Measurements from ENCODE around the gene UBA52. TPM values are rescaled to one million over a fixed set of nuclear protein-coding genes. Genes with fewer than 3 reads are reported as not detected.
A peak's percentile ranks its signal among the peaks of the same experiment; 100 is the strongest.

Gene UBA52
- total and polyA plus RNA-seq, 2 of the 13 experiments (the other 11 are each of a cell fraction or from before 2014, with no cell fraction given), result 959 to 1,782 TPM

DNA sequence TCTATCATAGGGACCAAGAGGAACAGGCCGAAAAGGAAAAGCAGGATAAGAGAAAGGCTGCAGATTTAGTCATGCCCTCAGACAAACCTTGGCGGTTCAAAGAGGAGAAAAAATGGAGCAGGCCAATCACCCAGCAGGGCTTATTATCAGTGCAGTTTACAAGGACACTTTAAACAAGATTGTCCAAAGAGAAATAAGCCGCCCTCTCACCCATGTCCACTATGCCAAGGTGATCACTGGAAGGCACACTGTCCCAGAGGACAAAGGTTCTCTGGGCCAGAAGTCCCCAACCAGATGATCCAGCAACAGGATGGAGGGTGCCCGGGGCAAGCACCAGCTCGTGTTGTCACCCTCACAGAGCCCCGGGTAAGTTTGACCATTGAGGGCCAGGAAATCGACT, 8.7 kb downstream of the UBA52 start:
- ChIA-PET POLR2A (interaction anchor here (1.9 kb wide), 1 partner anchor 8 kb away, joined by 9 read pairs; the partner anchor contains the start of gene UBA52), CTCF (ENCODE audit: low intra/inter-chr PET ratio, low total read pairs) (no interaction called here)
- no peaks in the 10 kb centered on the region for H3K9me3 ChIP-seq (ENCODE audit: low read length)
- ATAC-seq (peak; percentile 29), FAIRE-seq (no peak), DNase-seq (ENCODE audit: low spot score) (no peak)
- no TSS peak for BruUV-seq (replicated peaks)
- no peak overlapping the region for H3K9ac ChIP-seq (ENCODE audit: insufficient read depth, low read depth, low read length)
- H4K20me1 ChIP-seq (ENCODE audit: insufficient read depth, low read length), result no peaks in the 10 kb centered on the region
- intact Hi-C loops (cut with micrococcal nuclease; ENCODE audit: unreplicated experiment) (no loop called here), in situ Hi-C loops (cut with HindIII; ENCODE audit: extremely low pct_ligation_motif_present, low pct_unique_long_range_greater_than_20kb) (no loop called here)
- no peak overlapping the region for H3K4me3 ChIP-seq (replicated peaks in 1 of 3; ENCODE audit: insufficient read depth in 1 of 3, low read depth in 2 of 3, low read length in 3 of 3)
- H2AFZ ChIP-seq (ENCODE audit: low read length), result no peak overlapping the region
- 79% methylated on average over 3 of the region's 7 CpGs for WGBS (ENCODE audit: low lambda C conversion rate)
- no peaks in the 10 kb centered on the region for H3K4me1 ChIP-seq (ENCODE audit: insufficient read depth, low read length)
- H3K4me2 ChIP-seq (ENCODE audit: low read depth, low read length), result no peak overlapping the region
- peaks cover 1 to 5% of the 10 kb centered on the region in 2 experiments; a peak in 3 of 5 replicates for H3K36me3 ChIP-seq (replicated peaks in 1 of 2; ENCODE audit: control insufficient read depth in 1 of 2, insufficient read depth in 2 of 2, low read length in 2 of 2)
- H3K79me2 ChIP-seq (ENCODE audit: insufficient read depth, low read length), result no peaks in the 10 kb centered on the region
- H3K27ac ChIP-seq (ENCODE audit: extremely low read length, insufficient read depth, low read length), result no peak overlapping the region
- H3K27me3 ChIP-seq (ENCODE audit: control insufficient read depth in 1 of 2, insufficient read depth in 2 of 2, low read length in 2 of 2), result peaks cover 0 to 2% of the 10 kb centered on the region in 2 experiments; a peak in 1 of 5 replicates
- TF ChIP-seq, protein P1, sequence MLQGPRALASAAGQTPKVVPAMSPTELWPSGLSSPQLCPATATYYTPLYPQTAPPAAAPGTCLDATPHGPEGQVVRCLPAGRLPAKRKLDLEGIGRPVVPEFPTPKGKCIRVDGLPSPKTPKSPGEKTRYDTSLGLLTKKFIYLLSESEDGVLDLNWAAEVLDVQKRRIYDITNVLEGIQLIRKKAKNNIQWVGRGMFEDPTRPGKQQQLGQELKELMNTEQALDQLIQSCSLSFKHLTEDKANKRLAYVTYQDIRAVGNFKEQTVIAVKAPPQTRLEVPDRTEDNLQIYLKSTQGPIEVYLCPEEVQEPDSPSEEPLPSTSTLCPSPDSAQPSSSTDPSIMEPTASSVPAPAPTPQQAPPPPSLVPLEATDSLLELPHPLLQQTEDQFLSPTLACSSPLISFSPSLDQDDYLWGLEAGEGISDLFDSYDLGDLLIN (CRISPR knock-in tag; IDR thresholded peaks at IDR 0.05; ENCODE audit: borderline replicate concordance), result no peak
- TF ChIP-seq PRDM10 (CRISPR knock-in tag; IDR thresholded peaks at IDR 0.05; ENCODE audit: low read depth) (no peak), HOXA7 (CRISPR knock-in tag; IDR thresholded peaks at IDR 0.05) (no peak), KLF13 (CRISPR knock-in tag; IDR thresholded peaks at IDR 0.05) (no peak), ZNF800 (CRISPR knock-in tag; IDR thresholded peaks at IDR 0.05) (no peak), PLRG1 (conservative IDR thresholded peaks at IDR 0.05) (no peak), MTA3 (CRISPR knock-in tag; IDR thresholded peaks at IDR 0.05) (no peak), CHD2 (IDR thresholded peaks at IDR 0.05; ENCODE audit: low read depth, low read length) (no peak), ZNF335 (CRISPR knock-in tag; IDR thresholded peaks at IDR 0.05) (no peak), ZMYM4 (CRISPR knock-in tag; IDR thresholded peaks at IDR 0.05) (no peak), ZNF816 (CRISPR knock-in tag; IDR thresholded peaks at IDR 0.05; ENCODE audit: borderline replicate concordance) (no peak), ISL2 (CRISPR knock-in tag; IDR thresholded peaks at IDR 0.05) (no peak), ADNP (CRISPR knock-in tag; IDR thresholded peaks at IDR 0.05) (no peak)
- TF ChIP-seq, protein P2, sequence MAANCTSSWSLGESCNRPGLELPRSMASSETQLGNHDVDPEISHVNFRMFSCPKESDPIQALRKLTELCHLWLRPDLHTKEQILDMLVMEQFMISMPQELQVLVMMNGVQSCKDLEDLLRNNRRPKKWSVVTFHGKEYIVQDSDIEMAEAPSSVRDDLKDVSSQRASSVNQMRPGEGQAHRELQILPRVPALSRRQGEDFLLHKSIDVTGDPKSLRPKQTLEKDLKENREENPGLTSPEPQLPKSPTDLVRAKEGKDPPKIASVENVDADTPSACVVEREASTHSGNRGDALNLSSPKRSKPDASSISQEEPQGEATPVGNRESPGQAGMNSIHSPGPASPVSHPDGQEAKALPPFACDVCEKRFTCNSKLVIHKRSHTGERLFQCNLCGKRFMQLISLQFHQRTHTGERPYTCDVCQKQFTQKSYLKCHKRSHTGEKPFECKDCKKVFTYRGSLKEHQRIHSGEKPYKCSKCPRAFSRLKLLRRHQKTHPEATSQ (CRISPR knock-in tag; IDR thresholded peaks at IDR 0.05; ENCODE audit: borderline replicate concordance), result no peak
- TF ChIP-seq, protein P3, sequence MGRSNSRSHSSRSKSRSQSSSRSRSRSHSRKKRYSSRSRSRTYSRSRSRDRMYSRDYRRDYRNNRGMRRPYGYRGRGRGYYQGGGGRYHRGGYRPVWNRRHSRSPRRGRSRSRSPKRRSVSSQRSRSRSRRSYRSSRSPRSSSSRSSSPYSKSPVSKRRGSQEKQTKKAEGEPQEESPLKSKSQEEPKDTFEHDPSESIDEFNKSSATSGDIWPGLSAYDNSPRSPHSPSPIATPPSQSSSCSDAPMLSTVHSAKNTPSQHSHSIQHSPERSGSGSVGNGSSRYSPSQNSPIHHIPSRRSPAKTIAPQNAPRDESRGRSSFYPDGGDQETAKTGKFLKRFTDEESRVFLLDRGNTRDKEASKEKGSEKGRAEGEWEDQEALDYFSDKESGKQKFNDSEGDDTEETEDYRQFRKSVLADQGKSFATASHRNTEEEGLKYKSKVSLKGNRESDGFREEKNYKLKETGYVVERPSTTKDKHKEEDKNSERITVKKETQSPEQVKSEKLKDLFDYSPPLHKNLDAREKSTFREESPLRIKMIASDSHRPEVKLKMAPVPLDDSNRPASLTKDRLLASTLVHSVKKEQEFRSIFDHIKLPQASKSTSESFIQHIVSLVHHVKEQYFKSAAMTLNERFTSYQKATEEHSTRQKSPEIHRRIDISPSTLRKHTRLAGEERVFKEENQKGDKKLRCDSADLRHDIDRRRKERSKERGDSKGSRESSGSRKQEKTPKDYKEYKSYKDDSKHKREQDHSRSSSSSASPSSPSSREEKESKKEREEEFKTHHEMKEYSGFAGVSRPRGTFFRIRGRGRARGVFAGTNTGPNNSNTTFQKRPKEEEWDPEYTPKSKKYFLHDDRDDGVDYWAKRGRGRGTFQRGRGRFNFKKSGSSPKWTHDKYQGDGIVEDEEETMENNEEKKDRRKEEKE (IDR thresholded peaks at IDR 0.05), result no peak
